IMR-90 (cell line): ENCODE measurements around the gene SLC9A9. TPM values are rescaled to one million over a fixed set of nuclear protein-coding genes. Genes with fewer than 3 reads are reported as not detected.

ENCODE experiments used
- ATAC-seq: fragments of 200-7000 bp; cut with Tn5 transposase; 2 replicates; pipeline ENCODE4 v1.9.1; 2020; ENCODE audit warnings: low read depth, mild to moderate bottlenecking, moderate library complexity
- BruUV-seq: library from RNA; stranded (reverse); fragments of 400-500 nt; replicated peaks from 2 replicates; lab custom pipeline; 2021; lab: Mats Ljungman, UMichigan
- CTCF ChIA-PET: fragments of 300-600 bp; formaldehyde crosslinking; extraction: SDS; loops from one replicate; lab custom pipeline; 2021; ENCODE audit warnings: antibody characterized with exemption; lab: Yijun Ruan, JAX
- POLR2A ChIA-PET: fragments of 300-600 bp; sonication (Branson Sonifier 250); formaldehyde crosslinking; loops from one replicate; lab custom pipeline; 2022; ENCODE audit warnings: antibody characterized with exemption; ENCODE audit not compliant: unreplicated experiment; lab: Charles Lee
- DNase-seq: peaks from one replicate; pipeline ENCODE4 v3.0.0; 2013
- H2AFZ ChIP-seq: replicated peaks from 2 replicates; pipeline ENCODE3; 2013; ENCODE audit warnings: low read length, mild to moderate bottlenecking; ENCODE audit not compliant: poor library complexity
- H2AK5ac ChIP-seq: 2 replicates; pipeline ENCODE4 v1.6.1; 2013; ENCODE audit warnings: low read depth, low read length, inconsistent platforms
- H2AK9ac ChIP-seq: replicated peaks from 2 replicates; pipeline ENCODE3; 2013; ENCODE audit warnings: mild to moderate bottlenecking, low read depth, low read length, moderate library complexity; ENCODE audit not compliant: poor library complexity
- H2BK120ac ChIP-seq: 2 replicates; pipeline ENCODE4 v1.6.1; 2013; ENCODE audit warnings: low read depth, low read length, inconsistent platforms
- H2BK15ac ChIP-seq: 3 replicates; pipeline ENCODE4 v1.6.1; 2013; ENCODE audit warnings: low read depth, low read length, inconsistent platforms
- H2BK20ac ChIP-seq: 2 replicates; pipeline ENCODE4 v1.6.1; 2013; ENCODE audit warnings: low read depth, mild to moderate bottlenecking, inconsistent platforms, low read length, moderate library complexity
- H2BK5ac ChIP-seq: 2 replicates; pipeline ENCODE4 v1.6.1; 2013; ENCODE audit warnings: mild to moderate bottlenecking, low read depth, low read length, inconsistent platforms; ENCODE audit not compliant: poor library complexity, severe bottlenecking
- H3K14ac ChIP-seq: replicated peaks from 2 replicates; pipeline ENCODE4 v1.6.1; 2013; ENCODE audit warnings: low read depth, low read length, inconsistent platforms
- H3K18ac ChIP-seq: 2 replicates; pipeline ENCODE4 v1.6.1; 2013; ENCODE audit warnings: low read depth, low read length, control low read depth
- H3K23ac ChIP-seq: 2 replicates; pipeline ENCODE4 v1.6.1; 2013; ENCODE audit warnings: low read depth, low read length, inconsistent platforms
- H3K27ac ChIP-seq: 2 replicates; pipeline ENCODE4 v1.5.1; 2013; ENCODE audit warnings: mild to moderate bottlenecking, control low read depth, low read length; ENCODE audit not compliant: insufficient read depth
- H3K27me3 ChIP-seq: 2 replicates; pipeline ENCODE4 v1.6.1; 2013; ENCODE audit warnings: low read length; ENCODE audit not compliant: control insufficient read depth, insufficient read depth
- H3K36me3 ChIP-seq: 2 replicates; pipeline ENCODE4 v1.6.1; 2013; ENCODE audit warnings: low read length, mixed read lengths; ENCODE audit not compliant: control insufficient read depth, insufficient read depth
- H3K4ac ChIP-seq: 2 replicates; pipeline ENCODE4 v1.6.1; 2013; ENCODE audit warnings: low read depth, low read length, inconsistent platforms
- H3K4me1 ChIP-seq: 2 replicates; pipeline ENCODE4 v1.6.1; 2013; ENCODE audit warnings: low read length, mixed read lengths; ENCODE audit not compliant: control insufficient read depth, insufficient read depth
- H3K4me2 ChIP-seq: 2 replicates; pipeline ENCODE4 v1.6.1; 2013; ENCODE audit warnings: low read depth, mild to moderate bottlenecking, control low read depth, low read length, moderate library complexity
- H3K4me3 ChIP-seq: 2 replicates; pipeline ENCODE4 v1.5.1; 2013; ENCODE audit warnings: low read depth, mild to moderate bottlenecking, control low read depth, low read length, moderate library complexity; ENCODE audit not compliant: insufficient read depth
- H3K56ac ChIP-seq: 2 replicates; pipeline ENCODE4 v1.6.1; 2013; ENCODE audit warnings: low read length, inconsistent platforms; ENCODE audit not compliant: insufficient read depth; ENCODE audit errors: extremely low read depth
- H3K79me1 ChIP-seq, 2 experiments: 2 replicates each; pipeline ENCODE4 v1.6.1; 2013; ENCODE audit warnings: low read length in 2 of 2, inconsistent platforms in 1 of 2, low read depth in 1 of 2
- H3K9ac ChIP-seq: 2 replicates; pipeline ENCODE4 v1.6.1; 2013; ENCODE audit warnings: low read depth, low read length, control low read depth
- H3K9me1 ChIP-seq: 2 replicates; pipeline ENCODE4 v1.6.1; 2013; ENCODE audit warnings: low read length, inconsistent platforms; ENCODE audit not compliant: insufficient read depth
- H3K9me3 ChIP-seq: 2 replicates; pipeline ENCODE4 v1.6.1; 2013; ENCODE audit warnings: low read length; ENCODE audit not compliant: control insufficient read depth, insufficient read depth
- H4K20me1 ChIP-seq: 2 replicates; pipeline ENCODE4 v1.6.1; 2013; ENCODE audit warnings: low read length, inconsistent platforms; ENCODE audit not compliant: insufficient read depth
- H4K5ac ChIP-seq: 2 replicates; pipeline ENCODE4 v1.6.1; 2013; ENCODE audit warnings: mild to moderate bottlenecking, low read depth, low read length, control low read depth
- H4K8ac ChIP-seq, 2 experiments: 2 replicates each; pipeline ENCODE4 v1.6.1; 2013; ENCODE audit warnings: low read depth in 2 of 2, low read length in 2 of 2, control low read depth in 1 of 2, inconsistent platforms in 1 of 2
- H4K91ac ChIP-seq: 2 replicates; pipeline ENCODE4 v1.6.1; 2013; ENCODE audit warnings: low read depth, low read length, inconsistent platforms; ENCODE audit not compliant: insufficient read depth
- BHLHE40 ChIP-seq: fragments of 150-350 bp; IDR thresholded peaks from 2 replicates; pipeline ENCODE4 v1.6.1; 2016; ENCODE audit warnings: mild to moderate bottlenecking, low read depth, low read length
- CEBPB ChIP-seq: IDR thresholded peaks from 2 replicates; pipeline ENCODE4 v1.6.1; 2012; ENCODE audit warnings: low read depth, low read length, improper control_type of control experiment
- CHD1 ChIP-seq: IDR thresholded peaks from 2 replicates; pipeline ENCODE4 v1.6.1; 2012; ENCODE audit warnings: low read depth, low read length, improper control_type of control experiment
- CTCF ChIP-seq: conservative IDR thresholded peaks from 2 replicates; pipeline ENCODE4 v1.5.1; 2012; ENCODE audit warnings: mild to moderate bottlenecking, low read depth, low read length, improper control_type of control experiment
- ELK1 ChIP-seq: fragments of 150-350 bp; IDR thresholded peaks from 2 replicates; pipeline ENCODE4 v1.6.1; 2016; ENCODE audit warnings: low read depth, mild to moderate bottlenecking, low read length, moderate library complexity, borderline replicate concordance
- FOS ChIP-seq: fragments of 150-350 bp; IDR thresholded peaks from 2 replicates; pipeline ENCODE4 v1.6.1; 2016; ENCODE audit warnings: low read depth, low read length
- MAFK ChIP-seq: IDR thresholded peaks from 2 replicates; pipeline ENCODE4 v1.6.1; 2012; ENCODE audit warnings: low read depth, low read length, improper control_type of control experiment
- MAZ ChIP-seq: IDR thresholded peaks from 2 replicates; pipeline ENCODE4 v1.6.1; 2012; ENCODE audit warnings: low read depth, mild to moderate bottlenecking, low read length, improper control_type of control experiment, moderate library complexity, borderline replicate concordance
- NFE2L2 ChIP-seq: fragments of 150-350 bp; IDR thresholded peaks from 2 replicates; pipeline ENCODE4 v1.6.1; 2016; ENCODE audit warnings: low read depth, mild to moderate bottlenecking, low read length
- POLR2A ChIP-seq: IDR thresholded peaks from 2 replicates; pipeline ENCODE4 v1.6.1; 2012; ENCODE audit warnings: mild to moderate bottlenecking, low read depth, low read length
- RCOR1 ChIP-seq: IDR thresholded peaks from 2 replicates; pipeline ENCODE4 v1.6.1; 2012; ENCODE audit warnings: mild to moderate bottlenecking, low read length, improper control_type of control experiment; ENCODE audit not compliant: insufficient replicate concordance
- RFX5 ChIP-seq: IDR thresholded peaks from 2 replicates; pipeline ENCODE4 v1.8.0; 2012; ENCODE audit warnings: low read depth, mild to moderate bottlenecking, low read length, moderate library complexity
- USF2 ChIP-seq: fragments of 150-350 bp; IDR thresholded peaks from 2 replicates; pipeline ENCODE4 v1.6.1; 2017; ENCODE audit warnings: mild to moderate bottlenecking, antibody characterized with exemption, low read length, low read depth
- WGBS, 2 experiments: methylation state at CpG; one replicate each; pipeline versions ENCODE4 v1.1.5 to v1.1.7; 2013; ENCODE audit warnings: missing lambda C conversion rate in 2 of 2; ENCODE audit not compliant: insufficient read length in 1 of 2; ENCODE audit errors: extremely low coverage in 2 of 2; 5-methylcytosine and 5-hydroxymethylcytosine counted together
- dilution Hi-C: fragments of 300-500 bp; cut with HindIII; formaldehyde crosslinking; loops from one replicate; pipeline ENCODE4 v1.14.3; 2018; ENCODE audit warnings: low sequenced_read_pairs; ENCODE audit not compliant: unreplicated experiment
- in situ Hi-C: fragments of 300-500 bp; cut with MboI; formaldehyde crosslinking; loops from 3 replicates; pipeline ENCODE4 v1.14.3; 2019; ENCODE audit warnings: low sequenced_read_pairs, inconsistent platforms, mixed read lengths
- intact Hi-C: fragments of 100-400 bp; cut with micrococcal nuclease; formaldehyde crosslinking; loops from 2 replicates; pipeline ENCODE4 v1.10.0; 2022
- polyA plus RNA-seq, 3 experiments: library from polyadenylated mRNA; depleted of rRNA; stranded (reverse); fragments of >200 nt; gene quantifications; 2 replicates each; pipeline ENCODE4 v1.2.3, GENCODE V29; 2012; ENCODE audit warnings: low replicate concordance in 1 of 3
- total RNA-seq: library from RNA; depleted of rRNA; stranded (reverse); fragments of >200 nt; gene quantifications from 2 replicates; pipeline ENCODE4 v1.2.3, GENCODE V29; 2012

SLC9A9 gene
- total and polyA plus RNA-seq, 2 of the 4 experiments (the other 2 are of a cell fraction): 1.4 to 2.3 TPM

- Histone ChIP-seq H3K56ac (no peak overlapping the region), H2AFZ (no peak overlapping the region), H3K27me3 (no peaks in the 10 kb centered on the region), H3K4me3 (no peak overlapping the region), H4K8ac (no peak overlapping the region), H4K20me1 (no peaks in the 10 kb centered on the region), H4K91ac (no peak overlapping the region), H3K4me2 (peak overlapping the region; percentile 9; the same call in 1 of the 2 replicates), H2AK9ac (no peak overlapping the region), H3K4ac (peak overlapping the region; percentile 0; the same call in 1 of the 2 replicates), H3K36me3 (no peaks in the 10 kb centered on the region), H2BK20ac (0 out of 2 replicates have a peak overlapping the region, but pooled peaks have one; percentile 27), H3K14ac (no peak overlapping the region), H2BK120ac (no peak overlapping the region), H2BK15ac (no peak overlapping the region), H3K18ac (no peak overlapping the region), H3K4me1 (no peaks in the 10 kb centered on the region), H2AK5ac (no peak overlapping the region), H3K27ac (no peak overlapping the region), H3K9me1 (no peaks in the 10 kb centered on the region), H2BK5ac (no peak overlapping the region), H3K23ac (no peak overlapping the region), H3K9me3 (no peaks in the 10 kb centered on the region), H3K79me1 (no peaks in the 10 kb centered on the region), H4K5ac (no peak overlapping the region), H3K9ac (no peak overlapping the region)
- TF ChIP-seq CEBPB: no peak
- TF ChIP-seq NFE2L2: no peak
- no peak for TF ChIP-seq MAFK
- no peak for TF ChIP-seq CTCF
- TF ChIP-seq MAZ: no peak
- no peak for TF ChIP-seq BHLHE40
- TF ChIP-seq ELK1: no peak
- no peak for TF ChIP-seq POLR2A
- TF ChIP-seq FOS: no peak
- no peak for TF ChIP-seq RCOR1
- no peak for TF ChIP-seq CHD1
- no peak for TF ChIP-seq RFX5
- no peak for TF ChIP-seq USF2
- peak; percentile 96 for ATAC-seq
- no CpG with 5 or more reads among the region's 3 CpGs for WGBS, 2 experiments
- in situ Hi-C loops (no loop called here), intact Hi-C loops (no loop called here), dilution Hi-C loops (no loop called here)
- BruUV-seq: no TSS peak
- peak; percentile 72 for DNase-seq
- POLR2A ChIA-PET: no interaction called here
- CTCF ChIA-PET: no interaction called here
These were observed 340.3 kb downstream of the SLC9A9 start for GRCh38 chr3:143507735-143508580.
